HepG2 (cell line): ENCODE data around the gene ADIPOR1. TPM values are rescaled to one million over a fixed set of nuclear protein-coding genes. Genes with fewer than 3 reads are reported as not detected.

Experiments
- ATAC-seq: fragments of 200-7000 bp; cut with Tn5 transposase; 3 replicates; pipeline ENCODE4 v1.9.1; 2020; ENCODE audit warnings: mild to moderate bottlenecking, moderate library complexity
- BruUV-seq: library from RNA; stranded (reverse); fragments of 400-500 nt; replicated peaks from 2 replicates; lab custom pipeline; 2021; lab: Mats Ljungman, UMichigan
- CTCF ChIA-PET: fragments of 300-600 bp; formaldehyde crosslinking; extraction: SDS; loops from one replicate; lab custom pipeline; 2021; ENCODE audit warnings: low total read pairs, inconsistent platforms, low intra/inter-chr PET ratio; lab: Yijun Ruan, JAX
- POLR2A ChIA-PET: fragments of 350-600 bp; sonication (Branson Sonifier 250); formaldehyde crosslinking; loops from one replicate; lab custom pipeline; 2020; ENCODE audit warnings: antibody characterized with exemption, inconsistent platforms; lab: Yijun Ruan, JAX
- DNase-seq: peaks from one replicate; pipeline ENCODE4 v3.0.0-alpha.2; 2015; ENCODE audit warnings: low spot score
- FAIRE-seq: peaks from 3 replicates; lab custom pipeline; 2011; peaks lifted over from hg19 to GRCh38; lab: Jason Lieb, UNC
- H2AFZ ChIP-seq: one replicate; pipeline ENCODE4 v1.6.1; 2011; ENCODE audit warnings: low read length, inconsistent platforms
- H3K27ac ChIP-seq: fragments of 300-600 bp; 3 replicates; pipeline ENCODE4 v1.8.0; 2011; ENCODE audit warnings: mixed run types, mild to moderate bottlenecking, mixed read lengths, low read length, inconsistent platforms; ENCODE audit not compliant: insufficient read depth; ENCODE audit errors: extremely low read length
- H3K27me3 ChIP-seq, 2 experiments: fragments of 200-600 bp in 1 of 2; 2 replicates in 1 of 2; 3 replicates in 1 of 2; pipeline versions ENCODE4 v1.6.0 to v1.8.0; 2011; ENCODE audit warnings: low read length in 2 of 2, mild to moderate bottlenecking in 2 of 2, moderate library complexity in 2 of 2, inconsistent platforms in 1 of 2; ENCODE audit not compliant: insufficient read depth in 2 of 2, control insufficient read depth in 1 of 2
- H3K36me3 ChIP-seq, 2 experiments: fragments of 200-600 bp in 1 of 2; replicated peaks in 1 of 2; 2 replicates in 1 of 2; 3 replicates in 1 of 2; pipeline versions ENCODE4 v1.5.1 to v1.8.0; 2011; ENCODE audit warnings: low read length in 2 of 2, inconsistent platforms in 1 of 2; ENCODE audit not compliant: insufficient read depth in 2 of 2, control insufficient read depth in 1 of 2
- H3K4me1 ChIP-seq: 2 replicates; pipeline ENCODE4 v1.5.1; 2012; ENCODE audit warnings: low read length, inconsistent platforms; ENCODE audit not compliant: insufficient read depth
- H3K4me2 ChIP-seq: 2 replicates; pipeline ENCODE4 v1.6.0; 2011; ENCODE audit warnings: low read depth, low read length, inconsistent platforms
- H3K4me3 ChIP-seq, 3 experiments: fragments of 200-600 bp in 1 of 3; sonication (generic), shearing (Covaris generic) in 1 of 3; replicated peaks in 1 of 3; 2 replicates each; pipeline ENCODE4 v1.5.1; 2011 to 2016; ENCODE audit warnings: low read length in 3 of 3, inconsistent platforms in 2 of 3, low read depth in 2 of 3, mild to moderate bottlenecking in 2 of 3, control low read depth in 1 of 3, mixed read lengths in 1 of 3; ENCODE audit not compliant: insufficient read depth in 1 of 3
- H3K79me2 ChIP-seq: one replicate; pipeline ENCODE4 v1.6.1; 2011; ENCODE audit warnings: low read length, inconsistent platforms; ENCODE audit not compliant: insufficient read depth
- H3K9ac ChIP-seq: 2 replicates; pipeline ENCODE4 v1.6.0; 2011; ENCODE audit warnings: mild to moderate bottlenecking, low read depth, low read length, inconsistent platforms; ENCODE audit not compliant: insufficient read depth
- H3K9me3 ChIP-seq: 2 replicates; pipeline ENCODE4 v1.5.1; 2012; ENCODE audit warnings: mild to moderate bottlenecking, low read length
- H4K20me1 ChIP-seq: 2 replicates; pipeline ENCODE4 v1.6.0; 2011; ENCODE audit warnings: inconsistent platforms, mild to moderate bottlenecking, low read length, moderate library complexity; ENCODE audit not compliant: insufficient read depth
- ASH2L ChIP-seq: fragments of 300-600, 200-600 bp; sonication (generic); IDR thresholded peaks from 2 replicates; pipeline ENCODE4 v1.7.0; 2017; ENCODE audit warnings: low read depth, mild to moderate bottlenecking, moderate library complexity, mixed read lengths, low read length; ENCODE audit not compliant: insufficient read length
- CTCF ChIP-seq: sonication (generic); formaldehyde crosslinking; IDR thresholded peaks from 2 replicates; pipeline ENCODE4 v1.5.0; 2020; ENCODE audit warnings: mild to moderate bottlenecking, missing genetic modification reagents, moderate library complexity
- KDM3A ChIP-seq: IDR thresholded peaks from 2 replicates; pipeline ENCODE4 v1.6.1; 2018; ENCODE audit warnings: low read depth, missing compliant biosample characterization
- KDM5A ChIP-seq: fragments of 200-600 bp; sonication (generic); IDR thresholded peaks from 2 replicates; pipeline ENCODE4 v1.7.0; 2018; ENCODE audit warnings: antibody characterized with exemption, mild to moderate bottlenecking, low read length, borderline replicate concordance
- NCOA1 ChIP-seq: sonication (generic); formaldehyde crosslinking; IDR thresholded peaks from 2 replicates; pipeline ENCODE4 v1.9.0; 2021; ENCODE audit warnings: missing genetic modification reagents
- RAD21 ChIP-seq: fragments of 450-650 bp; formaldehyde crosslinking; IDR thresholded peaks from 2 replicates; pipeline ENCODE4 v1.5.0; 2020; ENCODE audit warnings: mild to moderate bottlenecking
- SMC3 ChIP-seq: IDR thresholded peaks from 2 replicates; pipeline ENCODE4 v1.6.1; 2011; ENCODE audit warnings: low read length, improper control_type of control experiment
- STAG1 ChIP-seq: sonication (generic); formaldehyde crosslinking; IDR thresholded peaks from 2 replicates; pipeline ENCODE4 v1.4.0; 2020; ENCODE audit warnings: missing genetic modification reagents
- ZBTB20 ChIP-seq: sonication (generic); formaldehyde crosslinking; IDR thresholded peaks from 2 replicates; pipeline ENCODE4 v1.8.1; 2023; ENCODE audit warnings: missing genetic modification reagents, low read depth, mild to moderate bottlenecking, borderline replicate concordance
- ZKSCAN8 ChIP-seq: IDR thresholded peaks from 2 replicates; pipeline ENCODE4 v1.6.1; 2016; ENCODE audit warnings: borderline replicate concordance, missing genetic modification reagents, missing compliant biosample characterization
- ZMYM3 ChIP-seq: sonication (generic); formaldehyde crosslinking; IDR thresholded peaks from 2 replicates; pipeline ENCODE4 v1.5.1; 2020; ENCODE audit warnings: mild to moderate bottlenecking, missing genetic modification reagents
- ZNF136 ChIP-seq: sonication (generic); formaldehyde crosslinking; IDR thresholded peaks from 2 replicates; pipeline ENCODE4 v1.8.1; 2022; ENCODE audit warnings: low read depth, mild to moderate bottlenecking, moderate library complexity, missing genetic modification reagents
- ZNF33B ChIP-seq: sonication (generic); formaldehyde crosslinking; IDR thresholded peaks from 2 replicates; pipeline ENCODE4 v1.5.1; 2020; ENCODE audit warnings: mild to moderate bottlenecking, missing genetic modification reagents
- ZNF790 ChIP-seq: sonication (generic); formaldehyde crosslinking; IDR thresholded peaks from 2 replicates; pipeline ENCODE4 v1.8.0; 2022; ENCODE audit warnings: missing genetic modification reagents, mild to moderate bottlenecking, borderline replicate concordance
- ZNF792 ChIP-seq: IDR thresholded peaks from 2 replicates; pipeline ENCODE4 v1.6.1; 2016
- ZSCAN31 ChIP-seq: sonication (generic); formaldehyde crosslinking; IDR thresholded peaks from 2 replicates; pipeline ENCODE4 v1.5.0; 2020; ENCODE audit warnings: low read depth, mild to moderate bottlenecking, missing genetic modification reagents
- WGBS: methylation state at CpG from one replicate; pipeline ENCODE4 v1.1.6; 2017; ENCODE audit warnings: low lambda C conversion rate; 5-methylcytosine and 5-hydroxymethylcytosine counted together
- in situ Hi-C: cut with HindIII; loops from 2 replicates; pipeline ENCODE4 v1.10.0; 2017; ENCODE audit warnings: low pct_unique_long_range_greater_than_20kb; ENCODE audit not compliant: extremely low pct_ligation_motif_present
- intact Hi-C: fragments of 100-400 bp; cut with micrococcal nuclease; formaldehyde crosslinking; loops from one replicate; pipeline ENCODE4 v1.10.0; 2022; ENCODE audit not compliant: unreplicated experiment
- polyA plus RNA-seq, 8 experiments: library from polyadenylated mRNA; depleted of rRNA in 3 of 8; stranded (reverse) in 7 of 8; unstranded in 1 of 8; fragments of >200 nt; fragmentation: Illumina TruSeq in 4 of 8; extraction: Trizol in 4 of 8; gene quantifications; 2 replicates each; pipeline versions ENCODE4 v1.2.1 to v1.2.3, GENCODE V29; 2011 to 2016; ENCODE audit warnings: low read depth in 4 of 8, missing spikeins in 1 of 8, mixed read lengths in 1 of 8; ENCODE audit not compliant: insufficient read depth in 1 of 8
- total RNA-seq, 5 experiments: library from RNA; depleted of rRNA; stranded (reverse); fragments of >200 nt; fragmentation: Illumina TruSeq; extraction: Trizol; gene quantifications; 2 replicates each; pipeline ENCODE4 v1.2.3, GENCODE V29; 2016; ENCODE audit warnings: low read depth in 1 of 5

Gene ADIPOR1
- total and polyA plus RNA-seq, 2 of the 13 experiments (the other 11 are each of a cell fraction or from before 2014, with no cell fraction given) = 60.0 to 141 TPM

GRCh38 chr1:202998836-202999750, 41.0 kb upstream of the ADIPOR1 start:
- peak overlapping the region; percentile 17 for H3K9ac ChIP-seq

More at GRCh38 chr1:202998836-202999750, 41.0 kb upstream of the ADIPOR1 start:
- H3K4me3 ChIP-seq = peak overlapping the region; percentile 36 to 58 (median 43); a peak in 5 of 6 replicates
- H3K4me2 ChIP-seq = peak overlapping the region; percentile 79
- FAIRE-seq = no peak
- peaks cover 34% of the 10 kb centered on the region for H3K4me1 ChIP-seq
- WGBS = 18% methylated on average over 11 of the region's 14 CpGs
- no peaks in the 10 kb centered on the region for H4K20me1 ChIP-seq
- intact Hi-C loops = loop anchor here (2.0 kb wide), 1 partner anchor 72 kb away; the partner anchor contains the start of gene KLHL12
- TF ChIP-seq KDM5A (peak; percentile 62; the same call in 1 of the 2 replicates), ZSCAN31 (0 out of 2 replicates have a peak, but pooled peaks have one; percentile 35), RAD21 (CRISPR knock-in tag) (peak; percentile 57; the same call in 1 of the 2 replicates), CTCF (CRISPR knock-in tag) (peak; percentile 77), ZNF136 (CRISPR knock-in tag) (0 out of 2 replicates have a peak, but pooled peaks have one; percentile 41), NCOA1 (CRISPR knock-in tag) (0 out of 2 replicates have a peak, but pooled peaks have one; percentile 36), ZKSCAN8 (CRISPR knock-in tag) (no peak), ZMYM3 (CRISPR knock-in tag) (peak; percentile 13; the same call in 1 of the 2 replicates), ZNF792 (no peak), SMC3 (peak; percentile 52), ZNF790 (CRISPR knock-in tag) (no peak), KDM3A (CRISPR knock-in tag) (no peak), ZNF33B (CRISPR knock-in tag) (no peak), ASH2L (peak; percentile 23), STAG1 (CRISPR knock-in tag) (peak; percentile 81), ZBTB20 (0 out of 2 replicates have a peak, but pooled peaks have one; percentile 22)
- peaks cover 0 to 6% of the 10 kb centered on the region in 2 experiments; a peak in 2 of 5 replicates for H3K27me3 ChIP-seq
- no peaks in the 10 kb centered on the region for H3K36me3 ChIP-seq
- ATAC-seq = peak; percentile 62
- H3K27ac ChIP-seq = no peak overlapping the region
- peak overlapping the region; percentile 37 for H2AFZ ChIP-seq
- ChIA-PET POLR2A (interaction anchor here (0.8 kb wide), 1 partner anchor 11 kb away, joined by 3 read pairs; no protein-coding TSS in a partner anchor), CTCF (interaction anchor here (2.1 kb wide), 1 partner anchor 72 kb away, joined by 12 read pairs; the partner anchor contains the start of gene KLHL12)
- H3K79me2 ChIP-seq = no peaks in the 10 kb centered on the region
- H3K9me3 ChIP-seq = no peaks in the 10 kb centered on the region
- no TSS peak for BruUV-seq
- in situ Hi-C loops = no loop called here
- peak; percentile 47 for DNase-seq
